Neural progenitor cell (in vitro differentiated cells): ENCODE measurements around the gene KIAA0232.

ENCODE experiments used
- EZH2 ChIP-seq: fragments of 200-600 bp; sonication (generic); IDR thresholded peaks from 2 replicates; pipeline ENCODE4 v1.6.1; 2017; ENCODE audit warnings: antibody characterized with exemption, mild to moderate bottlenecking, moderate library complexity
- TF ChIP-seq, protein P1 (sequence below): fragments of 200-600 bp; sonication (generic); IDR thresholded peaks from 2 replicates; pipeline ENCODE4 v1.5.1; 2017; ENCODE audit warnings: antibody characterized with exemption, mild to moderate bottlenecking

DNA sequence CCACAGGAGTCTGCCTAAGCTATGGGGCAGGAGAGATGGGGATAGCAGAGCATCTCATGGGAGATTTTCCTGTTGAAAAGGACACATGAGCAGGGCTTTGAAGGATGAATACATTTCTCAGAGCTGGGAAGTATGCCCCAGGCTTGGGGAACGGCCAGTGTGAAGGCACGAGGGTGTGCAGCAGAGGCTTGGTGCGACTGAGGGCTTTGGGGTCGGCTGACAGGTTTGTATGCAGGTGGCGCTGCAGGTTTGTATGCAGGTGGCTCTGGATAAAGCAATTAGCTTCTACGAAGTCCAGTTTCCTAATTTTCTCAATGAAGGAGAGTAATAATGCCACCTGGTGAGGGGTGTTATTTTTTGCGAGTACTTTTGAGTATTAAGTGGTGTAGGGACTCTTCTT is 6.8 kb upstream of the KIAA0232 start:
- TF ChIP-seq, protein P1, sequence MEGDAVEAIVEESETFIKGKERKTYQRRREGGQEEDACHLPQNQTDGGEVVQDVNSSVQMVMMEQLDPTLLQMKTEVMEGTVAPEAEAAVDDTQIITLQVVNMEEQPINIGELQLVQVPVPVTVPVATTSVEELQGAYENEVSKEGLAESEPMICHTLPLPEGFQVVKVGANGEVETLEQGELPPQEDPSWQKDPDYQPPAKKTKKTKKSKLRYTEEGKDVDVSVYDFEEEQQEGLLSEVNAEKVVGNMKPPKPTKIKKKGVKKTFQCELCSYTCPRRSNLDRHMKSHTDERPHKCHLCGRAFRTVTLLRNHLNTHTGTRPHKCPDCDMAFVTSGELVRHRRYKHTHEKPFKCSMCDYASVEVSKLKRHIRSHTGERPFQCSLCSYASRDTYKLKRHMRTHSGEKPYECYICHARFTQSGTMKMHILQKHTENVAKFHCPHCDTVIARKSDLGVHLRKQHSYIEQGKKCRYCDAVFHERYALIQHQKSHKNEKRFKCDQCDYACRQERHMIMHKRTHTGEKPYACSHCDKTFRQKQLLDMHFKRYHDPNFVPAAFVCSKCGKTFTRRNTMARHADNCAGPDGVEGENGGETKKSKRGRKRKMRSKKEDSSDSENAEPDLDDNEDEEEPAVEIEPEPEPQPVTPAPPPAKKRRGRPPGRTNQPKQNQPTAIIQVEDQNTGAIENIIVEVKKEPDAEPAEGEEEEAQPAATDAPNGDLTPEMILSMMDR = no peak
- TF ChIP-seq EZH2 = no peak
